Osteoblast (primary cell): ENCODE results near the gene PHTF1. TPM values are rescaled to one million over a fixed set of nuclear protein-coding genes. Genes with fewer than 3 reads are reported as not detected.
"Not testable (repeated sequence)": the region's sequence is repeated elsewhere in the genome, so short reads cannot be mapped to it uniquely, and the experiment has no call there.

Experiments used
- DNase-seq: peaks from one replicate; pipeline ENCODE4 v3.0.0; 2011; ENCODE audit warnings: low spot score, mixed read lengths; ENCODE audit not compliant: insufficient read length; ENCODE audit errors: missing footprints
- H2AFZ ChIP-seq: 2 replicates; pipeline ENCODE4 v1.6.0; 2011; ENCODE audit warnings: mild to moderate bottlenecking, low read length
- H3K27ac ChIP-seq: 2 replicates; pipeline ENCODE4 v1.5.1; 2011; ENCODE audit warnings: mild to moderate bottlenecking, low read depth, low read length, moderate library complexity
- H3K27me3 ChIP-seq: 2 replicates; pipeline ENCODE4 v1.6.0; 2012; ENCODE audit warnings: mild to moderate bottlenecking, control low read depth, inconsistent platforms, low read length, moderate library complexity; ENCODE audit not compliant: insufficient read depth
- H3K36me3 ChIP-seq: 2 replicates; pipeline ENCODE4 v1.5.1; 2011; ENCODE audit warnings: mild to moderate bottlenecking, low read length, control low read depth, moderate library complexity; ENCODE audit not compliant: insufficient read depth
- H3K4me1 ChIP-seq: 2 replicates; pipeline ENCODE4 v1.5.1; 2011; ENCODE audit warnings: mild to moderate bottlenecking, low read length, control low read depth, moderate library complexity; ENCODE audit not compliant: insufficient read depth
- H3K4me2 ChIP-seq: 2 replicates; pipeline ENCODE4 v1.6.0; 2011; ENCODE audit warnings: mild to moderate bottlenecking, low read length; ENCODE audit not compliant: insufficient read depth
- H3K4me3 ChIP-seq: fragments of 200-600 bp; sonication (generic); 3 replicates; pipeline ENCODE4 v1.5.1; 2012; ENCODE audit warnings: mild to moderate bottlenecking, low read length, inconsistent platforms; ENCODE audit not compliant: insufficient read depth
- H3K79me2 ChIP-seq: 2 replicates; pipeline ENCODE4 v1.6.0; 2012; ENCODE audit warnings: mild to moderate bottlenecking, low read length, control low read depth, inconsistent platforms; ENCODE audit not compliant: insufficient read depth
- H3K9me3 ChIP-seq: 2 replicates; pipeline ENCODE4 v1.5.1; 2011; ENCODE audit warnings: low read depth, low read length, control low read depth
- H4K20me1 ChIP-seq: 2 replicates; pipeline ENCODE4 v1.6.0; 2012; ENCODE audit warnings: mild to moderate bottlenecking, low read length, control low read depth; ENCODE audit not compliant: insufficient read depth
- CTCF ChIP-seq: IDR thresholded peaks from 2 replicates; pipeline ENCODE4 v1.5.1; 2011; ENCODE audit warnings: mild to moderate bottlenecking, low read depth, low read length, moderate library complexity; ENCODE audit errors: extremely low read depth
- total RNA-seq: library from RNA; depleted of rRNA; stranded (reverse); fragments of >200 nt; gene quantifications from 2 replicates; pipeline ENCODE4 v1.2.3, GENCODE V29; 2012

Gene PHTF1
- total RNA-seq, 1 donor: 41.6 TPM

- no peak overlapping the region for H3K4me3 ChIP-seq
- H3K79me2 ChIP-seq: peaks cover 48% of the 10 kb centered on the region
- TF ChIP-seq CTCF: no peak
- peaks cover 14% of the 10 kb centered on the region for H3K4me1 ChIP-seq
- no peak overlapping the region for H3K27ac ChIP-seq
- H3K4me2 ChIP-seq: no peak overlapping the region
- H2AFZ ChIP-seq: no peak overlapping the region
- no peaks in the 10 kb centered on the region for H3K9me3 ChIP-seq
- peaks cover 3% of the 10 kb centered on the region for H4K20me1 ChIP-seq
- peaks cover 9% of the 10 kb centered on the region for H3K36me3 ChIP-seq
- DNase-seq: peak; percentile 56
- H3K27me3 ChIP-seq: no peaks in the 10 kb centered on the region
Observed at GRCh38 chr1:113756461-113756860, 2.8 kb downstream of the PHTF1 start.

- not testable (repeated sequence) for H3K27me3 ChIP-seq, H3K27ac ChIP-seq, H3K9me3 ChIP-seq, H3K4me3 ChIP-seq, DNase-seq, H4K20me1 ChIP-seq, H2AFZ ChIP-seq, H3K4me2 ChIP-seq, H3K4me1 ChIP-seq
- Histone ChIP-seq H3K36me3 (peaks cover 11% of the 10 kb centered on the region), H3K79me2 (peaks cover 43% of the 10 kb centered on the region)
Observed at GRCh38 chr1:113753333-113753732, 6.0 kb downstream of the PHTF1 start.

- Histone ChIP-seq H4K20me1 (peaks cover 3% of the 10 kb centered on the region), H3K36me3 (peaks cover 11% of the 10 kb centered on the region), H3K27ac (no peak overlapping the region), H3K4me2 (no peak overlapping the region), H3K27me3 (no peaks in the 10 kb centered on the region), H3K4me1 (peaks cover 10% of the 10 kb centered on the region), H3K4me3 (no peak overlapping the region), H3K79me2 (peaks cover 28% of the 10 kb centered on the region), H2AFZ (no peak overlapping the region), H3K9me3 (no peaks in the 10 kb centered on the region)
- TF ChIP-seq CTCF: no peak
- DNase-seq: no peak
Observed at GRCh38 chr1:113751516-113751915, 7.8 kb downstream of the PHTF1 start.

- H2AFZ ChIP-seq: no peak overlapping the region
- H3K27ac ChIP-seq: no peak overlapping the region
- no peaks in the 10 kb centered on the region for H3K27me3 ChIP-seq
- no peaks in the 10 kb centered on the region for H3K9me3 ChIP-seq
- H3K36me3 ChIP-seq: peaks cover 13% of the 10 kb centered on the region
- peaks cover 1% of the 10 kb centered on the region for H4K20me1 ChIP-seq
- DNase-seq: no peak
- H3K79me2 ChIP-seq: peaks cover 28% of the 10 kb centered on the region
- H3K4me1 ChIP-seq: peaks cover 10% of the 10 kb centered on the region
- H3K4me3 ChIP-seq: no peak overlapping the region
- H3K4me2 ChIP-seq: no peak overlapping the region
- TF ChIP-seq CTCF: no peak
Observed at GRCh38 chr1:113751114-113751513, 8.2 kb downstream of the PHTF1 start.
